IPS-20b (cell line): Measurements from ENCODE around the gene ACTL7A.

Source experiments
- H3K27ac ChIP-seq: one replicate; pipeline ENCODE4 v1.5.1; 2013; ENCODE audit warnings: low read length
- H3K27me3 ChIP-seq: 2 replicates; pipeline ENCODE4 v1.6.1; 2013; ENCODE audit warnings: mild to moderate bottlenecking, low read length, inconsistent platforms; ENCODE audit not compliant: insufficient read depth
- H3K36me3 ChIP-seq: 2 replicates; pipeline ENCODE4 v1.6.1; 2013; ENCODE audit warnings: low read depth, mild to moderate bottlenecking, inconsistent platforms, low read length, moderate library complexity; ENCODE audit not compliant: insufficient read depth
- H3K4me1 ChIP-seq: 2 replicates; pipeline ENCODE4 v1.6.1; 2013; ENCODE audit warnings: mild to moderate bottlenecking, control low read depth, inconsistent platforms, low read length, moderate library complexity; ENCODE audit not compliant: insufficient read depth
- H3K4me3 ChIP-seq: 2 replicates; pipeline ENCODE4 v1.5.1; 2013; ENCODE audit warnings: mild to moderate bottlenecking, low read length, inconsistent platforms
- H3K9ac ChIP-seq: 2 replicates; pipeline ENCODE4 v1.6.1; 2013; ENCODE audit warnings: low read depth, mild to moderate bottlenecking, inconsistent platforms, low read length, moderate library complexity
- H3K9me3 ChIP-seq: 2 replicates; pipeline ENCODE4 v1.6.1; 2013; ENCODE audit warnings: mild to moderate bottlenecking, low read depth, low read length, inconsistent platforms; ENCODE audit not compliant: insufficient read depth

Gene ACTL7A

DNA sequence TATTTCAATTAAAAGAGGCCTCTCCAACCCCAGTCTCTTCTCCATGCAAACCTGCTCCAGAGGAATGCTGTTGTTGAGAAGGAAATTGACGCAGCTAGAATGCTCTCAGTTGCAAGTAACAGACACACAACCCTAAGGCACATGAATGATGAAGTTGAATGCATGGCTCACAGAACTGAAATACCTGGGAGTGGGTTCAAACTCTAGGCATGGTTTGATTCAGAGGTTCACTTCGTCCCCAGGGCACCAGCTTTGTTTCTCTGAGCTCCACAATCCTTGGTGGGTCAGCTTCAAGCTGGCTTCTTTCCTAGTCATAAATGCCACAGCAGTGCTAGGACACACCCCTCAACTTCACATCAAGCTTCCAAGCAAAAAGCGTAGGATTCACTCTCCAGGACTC lies 10.9 kb upstream of the ACTL7A start:
- Histone ChIP-seq H3K9me3 (no peaks in the 10 kb centered on the region), H3K27ac (no peak overlapping the region), H3K4me1 (no peaks in the 10 kb centered on the region), H3K4me3 (no peak overlapping the region), H3K36me3 (no peaks in the 10 kb centered on the region), H3K9ac (no peak overlapping the region), H3K27me3 (no peaks in the 10 kb centered on the region)

DNA sequence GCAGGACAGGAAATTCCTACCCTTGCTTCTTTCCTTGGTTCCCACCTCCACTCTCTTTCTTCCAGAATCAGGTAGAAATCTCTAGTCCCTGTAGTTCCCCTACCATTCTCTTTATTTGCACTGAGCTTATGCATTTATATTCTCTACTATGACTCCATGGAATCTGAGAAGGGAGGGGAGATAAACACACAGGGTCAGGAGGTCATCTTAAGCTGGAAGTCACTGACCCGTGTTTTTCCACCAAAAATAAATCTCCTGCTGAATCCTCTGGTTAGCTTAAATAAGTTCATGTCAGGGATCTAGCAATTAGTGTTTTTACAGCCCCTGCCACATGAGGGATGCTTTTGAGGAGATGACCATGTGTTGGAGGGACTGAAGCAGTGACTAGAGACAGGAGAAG lies 10.0 kb upstream of the ACTL7A start:
- no peak overlapping the region for H3K9ac ChIP-seq
- H3K4me1 ChIP-seq: no peaks in the 10 kb centered on the region
- H3K27ac ChIP-seq: no peak overlapping the region
- H3K36me3 ChIP-seq: no peaks in the 10 kb centered on the region
- H3K9me3 ChIP-seq: no peaks in the 10 kb centered on the region
- no peak overlapping the region for H3K4me3 ChIP-seq
- no peaks in the 10 kb centered on the region for H3K27me3 ChIP-seq

DNA sequence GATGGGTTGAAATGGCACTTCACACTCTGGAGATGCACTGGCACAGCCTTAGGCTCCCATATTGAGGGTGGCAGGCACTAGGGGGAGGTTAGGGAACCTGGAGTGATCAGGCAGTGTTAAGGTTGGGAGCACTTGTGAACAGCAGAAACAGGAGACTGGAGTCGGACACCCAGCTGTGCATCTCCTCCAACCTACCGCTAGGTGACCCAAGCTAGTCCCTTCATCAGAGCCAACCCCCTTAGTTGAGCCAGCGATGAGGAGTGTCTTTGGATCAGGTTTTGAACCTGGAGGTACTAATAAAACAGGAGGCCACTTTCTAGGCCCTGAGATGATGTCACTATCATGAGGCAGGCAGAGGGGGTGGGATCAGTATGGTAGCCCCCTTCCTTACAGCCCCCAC lies 8.0 kb upstream of the ACTL7A start:
- Histone ChIP-seq H3K9ac (no peak overlapping the region), H3K27ac (no peak overlapping the region), H3K9me3 (no peaks in the 10 kb centered on the region), H3K4me1 (no peaks in the 10 kb centered on the region), H3K4me3 (no peak overlapping the region), H3K27me3 (no peaks in the 10 kb centered on the region), H3K36me3 (no peaks in the 10 kb centered on the region)

DNA sequence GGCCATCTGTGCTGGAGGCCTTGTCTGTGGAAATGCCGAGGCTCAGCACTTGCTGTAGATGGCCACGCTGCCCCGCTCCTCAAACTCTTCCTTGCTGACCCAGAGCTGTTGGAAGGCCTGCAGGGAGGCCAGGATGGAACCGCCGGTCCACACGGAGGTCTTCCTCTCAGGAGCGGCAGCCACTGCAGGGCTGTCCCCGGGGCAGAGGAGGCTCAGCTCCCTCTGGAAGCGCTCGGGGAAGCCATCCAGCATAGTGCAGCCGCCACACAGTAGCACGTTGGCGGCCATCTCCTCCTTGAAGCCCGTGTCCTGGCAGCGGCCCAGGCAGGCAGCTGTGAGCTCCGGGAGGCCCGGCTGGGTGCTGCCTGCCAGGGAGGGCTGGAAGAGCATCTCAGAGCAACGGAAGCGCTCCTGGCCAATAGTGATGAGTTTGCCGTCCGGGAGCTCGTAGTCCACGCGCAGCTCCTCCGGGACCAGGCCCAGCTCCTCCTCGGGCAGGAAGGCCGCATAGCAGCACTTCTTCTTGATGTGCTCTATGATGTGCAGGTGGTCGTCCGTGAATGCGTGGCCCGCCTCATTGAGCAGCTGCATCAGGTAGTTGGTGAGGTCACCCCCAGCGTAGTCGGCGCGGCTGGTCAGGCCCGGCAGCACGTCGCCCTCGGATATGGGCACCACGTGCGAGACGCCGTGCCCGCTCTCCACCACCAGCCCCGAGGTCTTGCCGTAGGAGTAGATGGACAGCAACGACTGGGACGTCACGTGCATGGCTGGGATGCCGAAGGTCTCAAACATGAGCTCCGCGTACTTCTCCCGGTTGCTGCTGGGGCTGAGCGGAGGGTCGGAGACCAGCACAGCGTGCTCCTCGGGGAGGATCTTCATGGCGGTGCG lies 7.2 kb upstream of the ACTL7A start:
- H3K4me1 ChIP-seq: no peaks in the 10 kb centered on the region
- no peak overlapping the region for H3K9ac ChIP-seq
- H3K9me3 ChIP-seq: no peaks in the 10 kb centered on the region
- no peak overlapping the region for H3K27ac ChIP-seq
- no peaks in the 10 kb centered on the region for H3K27me3 ChIP-seq
- no peak overlapping the region for H3K4me3 ChIP-seq
- H3K36me3 ChIP-seq: no peaks in the 10 kb centered on the region

- H3K4me1 ChIP-seq: no peaks in the 10 kb centered on the region
- no peaks in the 10 kb centered on the region for H3K36me3 ChIP-seq
- no peak overlapping the region for H3K9ac ChIP-seq
- no peaks in the 10 kb centered on the region for H3K9me3 ChIP-seq
- H3K4me3 ChIP-seq: no peak overlapping the region
- H3K27me3 ChIP-seq: no peaks in the 10 kb centered on the region
- H3K27ac ChIP-seq: no peak overlapping the region
These were observed 6.6 kb upstream of the ACTL7A start for GRCh38 chr9:108855529-108855886.

DNA sequence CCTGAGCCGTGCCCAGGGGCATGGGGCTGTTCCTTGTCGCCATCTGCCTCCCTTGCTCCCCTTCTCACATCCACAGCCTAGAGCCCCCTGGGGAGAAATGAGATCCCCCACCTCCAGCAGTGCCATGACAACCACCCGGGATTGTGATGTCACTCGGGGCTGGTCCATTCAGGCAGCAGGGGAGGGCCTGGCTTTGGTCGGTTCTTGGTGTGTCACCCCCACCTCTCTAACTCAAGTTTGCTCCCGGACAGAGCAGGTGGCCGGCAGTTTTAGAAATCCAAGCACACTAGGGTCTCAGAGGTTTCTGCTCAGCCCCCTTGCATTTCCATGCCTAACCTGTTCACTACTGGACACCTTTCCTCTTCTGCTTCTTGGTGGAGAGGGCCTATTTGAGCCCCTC lies 6.2 kb upstream of the ACTL7A start, which contains the start of gene ACTL7B:
Gene ACTL7B, minus strand, starts transcription at position 99 of the 400 bp plus-strand sequence. Its CDS starts 56 bp downstream, at position 43.
- Histone ChIP-seq H3K9ac (no peak within 1 kb of the TSS), H3K36me3 (no peaks in the 10 kb centered on the region), H3K9me3 (no peaks in the 10 kb centered on the region)

DNA sequence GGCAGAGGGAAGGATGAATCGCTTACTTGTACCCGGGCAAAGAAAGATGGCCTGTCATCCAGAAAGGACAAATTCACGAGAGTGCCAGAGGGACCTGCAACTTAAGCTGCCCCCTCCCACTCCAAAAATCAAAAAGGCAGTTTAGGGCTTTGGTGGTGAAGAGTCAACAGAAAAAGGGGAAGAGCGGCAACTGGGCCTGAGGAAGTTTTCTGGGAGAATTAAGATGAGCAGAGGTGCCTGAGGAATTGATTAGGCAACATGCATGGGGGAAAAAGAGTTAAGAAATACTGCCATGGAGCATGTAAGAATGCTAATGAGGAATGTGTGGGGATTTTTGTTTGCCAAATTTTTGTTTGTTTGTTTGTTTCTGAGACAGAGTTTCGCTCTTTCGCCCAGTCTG lies 4.5 kb upstream of the ACTL7A start:
- Histone ChIP-seq H3K9ac (no peak overlapping the region), H3K36me3 (no peaks in the 10 kb centered on the region), H3K27me3 (no peaks in the 10 kb centered on the region), H3K4me3 (no peak overlapping the region), H3K27ac (no peak overlapping the region), H3K9me3 (no peaks in the 10 kb centered on the region), H3K4me1 (no peaks in the 10 kb centered on the region)

More for the DNA sequence above, 6.2 kb upstream of the ACTL7A start, which contains the start of gene ACTL7B:
- H3K27ac ChIP-seq: no peak within 1 kb of the TSS
- no peak within 1 kb of the TSS for H3K4me3 ChIP-seq
- no peaks in the 10 kb centered on the region for H3K4me1 ChIP-seq
- H3K27me3 ChIP-seq: no peaks in the 10 kb centered on the region

DNA sequence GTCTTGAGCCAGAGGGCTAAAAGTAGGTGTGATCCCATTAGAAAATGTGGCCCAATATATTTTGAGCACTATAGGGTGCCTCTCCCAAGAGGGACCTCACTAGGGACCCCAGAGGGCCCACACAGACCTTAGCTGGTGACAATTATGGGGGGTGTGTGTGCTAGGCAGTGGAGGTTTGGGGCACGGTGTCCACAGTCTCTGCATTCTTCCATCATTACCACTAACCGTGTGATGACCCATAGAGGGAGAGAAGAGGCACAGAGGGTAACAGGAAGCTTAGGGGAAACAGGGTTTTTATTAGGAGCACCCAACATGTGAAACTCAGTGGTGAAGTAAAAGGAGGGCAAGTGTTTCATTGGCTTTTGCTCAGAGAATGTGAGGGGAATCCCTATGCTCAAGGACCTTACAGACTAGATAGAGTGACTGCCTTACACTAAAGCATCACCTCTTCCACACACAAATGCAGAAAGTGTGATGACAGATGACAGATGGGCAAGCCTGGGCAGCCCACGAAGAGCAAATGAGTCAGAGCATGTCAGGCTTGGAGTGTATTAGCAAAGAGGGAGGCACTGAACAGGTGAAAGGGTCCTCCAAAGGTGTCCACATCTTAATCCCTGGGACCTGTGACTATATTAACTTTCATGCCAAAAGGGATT lies 2.5 kb upstream of the ACTL7A start:
- Histone ChIP-seq H3K36me3 (no peaks in the 10 kb centered on the region), H3K4me3 (no peak overlapping the region), H3K4me1 (no peaks in the 10 kb centered on the region), H3K27me3 (no peaks in the 10 kb centered on the region), H3K9ac (no peak overlapping the region), H3K9me3 (no peaks in the 10 kb centered on the region), H3K27ac (no peak overlapping the region)

- Histone ChIP-seq H3K27me3 (no peaks in the 10 kb centered on the region), H3K9me3 (no peaks in the 10 kb centered on the region), H3K27ac (no peak overlapping the region), H3K9ac (no peak overlapping the region), H3K4me3 (no peak overlapping the region), H3K36me3 (no peaks in the 10 kb centered on the region), H3K4me1 (no peaks in the 10 kb centered on the region)
These were observed 1.7 kb upstream of the ACTL7A start for GRCh38 chr9:108860354-108860753.

DNA sequence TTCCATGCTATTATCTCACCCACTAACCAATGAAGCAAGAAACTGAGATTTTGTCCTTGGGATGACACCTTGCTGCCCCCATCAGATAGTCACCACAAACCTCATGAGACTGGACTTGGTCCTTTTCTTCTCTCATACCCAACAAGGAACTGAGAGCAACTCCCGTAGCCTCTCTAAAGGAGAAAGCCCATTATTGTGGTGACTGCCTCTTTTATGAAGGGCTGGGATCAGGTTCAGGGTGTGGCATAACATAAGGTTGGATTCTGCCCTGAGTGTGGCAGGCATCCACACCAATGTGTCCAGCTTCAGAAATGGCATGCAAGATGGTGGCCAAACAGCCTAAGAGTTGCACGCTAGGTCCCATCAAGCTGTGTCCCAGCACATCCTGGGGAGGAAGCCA lies 1.3 kb upstream of the ACTL7A start:
- no peaks in the 10 kb centered on the region for H3K4me1 ChIP-seq
- no peak overlapping the region for H3K4me3 ChIP-seq
- H3K27ac ChIP-seq: no peak overlapping the region
- no peaks in the 10 kb centered on the region for H3K9me3 ChIP-seq
- no peaks in the 10 kb centered on the region for H3K27me3 ChIP-seq
- H3K9ac ChIP-seq: no peak overlapping the region
- H3K36me3 ChIP-seq: no peaks in the 10 kb centered on the region

- Histone ChIP-seq H3K27ac (no peak overlapping the region), H3K9ac (no peak overlapping the region), H3K4me3 (no peak overlapping the region), H3K9me3 (no peaks in the 10 kb centered on the region), H3K36me3 (no peaks in the 10 kb centered on the region), H3K27me3 (no peaks in the 10 kb centered on the region), H3K4me1 (no peaks in the 10 kb centered on the region)
These were observed 602 bp upstream of the ACTL7A start for GRCh38 chr9:108861464-108861863.

- peaks cover 18% of the 10 kb centered on the region; the same call in 1 of the 2 replicates for H3K36me3 ChIP-seq
- H3K9ac ChIP-seq: no peak overlapping the region; the same call in 1 of the 2 replicates
These were observed 1.8 kb downstream of the ACTL7A start for GRCh38 chr9:108863891-108864290.

More at GRCh38 chr9:108863891-108864290, 1.8 kb downstream of the ACTL7A start:
- no peak overlapping the region for H3K27ac ChIP-seq
- H3K4me3 ChIP-seq: no peak overlapping the region
- H3K9me3 ChIP-seq: no peaks in the 10 kb centered on the region
- no peaks in the 10 kb centered on the region for H3K4me1 ChIP-seq
- H3K27me3 ChIP-seq: no peaks in the 10 kb centered on the region
